K562 (cell line): ENCODE data around the gene LY6G5B. TPM values are rescaled to one million over a fixed set of nuclear protein-coding genes. Genes with fewer than 3 reads are reported as not detected.

ENCODE experiments used
- ARID2 ChIP-seq: fragments of 450-650 bp; IDR thresholded peaks from 2 replicates; pipeline ENCODE4 v1.6.1; 2017; ENCODE audit warnings: antibody characterized with exemption, mild to moderate bottlenecking
- E2F6 ChIP-seq, 2 experiments: IDR thresholded peaks; 2 replicates each; pipeline ENCODE4 v1.6.1; 2011; ENCODE audit warnings: borderline replicate concordance in 1 of 2, control low read depth in 1 of 2, low read depth in 1 of 2, low read length in 1 of 2, mild to moderate bottlenecking in 1 of 2, mixed read lengths in 1 of 2, moderate library complexity in 1 of 2; ENCODE audit not compliant: insufficient read depth in 1 of 2, insufficient read length in 1 of 2, poor library complexity in 1 of 2, severe bottlenecking in 1 of 2; ENCODE audit errors: extremely low read depth in 1 of 2
- MAFF ChIP-seq: IDR thresholded peaks from 2 replicates; pipeline ENCODE4 v1.6.1; 2012; ENCODE audit warnings: low read length, improper control_type of control experiment
- RCOR1 ChIP-seq, 2 experiments: IDR thresholded peaks; 2 replicates each; pipeline ENCODE4 v1.6.1; 2012; ENCODE audit warnings: low read depth in 2 of 2, low read length in 2 of 2, borderline replicate concordance in 1 of 2, improper control_type of control experiment in 1 of 2
- SAFB ChIP-seq: fragments of 200-400 bp; formaldehyde crosslinking; IDR thresholded peaks from 2 replicates; pipeline ENCODE4 v1.6.1; 2017; ENCODE audit warnings: low read depth, low read length, borderline replicate concordance
- SAFB2 ChIP-seq: fragments of 200-400 bp; formaldehyde crosslinking; IDR thresholded peaks from 2 replicates; pipeline ENCODE4 v1.6.1; 2018; ENCODE audit warnings: borderline replicate concordance, low read length, low read depth, moderate library complexity; ENCODE audit not compliant: severe bottlenecking
- SMAD2 ChIP-seq: fragments of 150-350 bp; IDR thresholded peaks from 2 replicates; pipeline ENCODE4 v1.6.1; 2014; ENCODE audit warnings: low read depth, mild to moderate bottlenecking, low read length
- SMARCA5 ChIP-seq: fragments of 450-650 bp; IDR thresholded peaks from 2 replicates; pipeline ENCODE4 v1.6.1; 2016
- SNIP1 ChIP-seq: fragments of 450-650 bp; IDR thresholded peaks from 2 replicates; pipeline ENCODE4 v1.7.1; 2017; ENCODE audit warnings: low read depth, mild to moderate bottlenecking
- ZC3H4 ChIP-seq: sonication (generic); formaldehyde crosslinking; IDR thresholded peaks from 2 replicates; pipeline ENCODE4 v1.9.0; 2021; ENCODE audit warnings: missing genetic modification reagents, borderline replicate concordance
- ZHX1 ChIP-seq: fragments of 150-350 bp; conservative IDR thresholded peaks from 2 replicates; pipeline ENCODE4 v1.6.1; 2014; ENCODE audit warnings: low read length
- ZNF232 ChIP-seq: sonication (generic); formaldehyde crosslinking; IDR thresholded peaks from 2 replicates; pipeline ENCODE4 v1.8.0; 2022; ENCODE audit warnings: mild to moderate bottlenecking, missing genetic modification reagents
- ZNF696 ChIP-seq: fragments of 250-450 bp; sonication (Bioruptor Pico); conservative IDR thresholded peaks from 2 replicates; pipeline ENCODE4 v1.4.0; 2020; ENCODE audit warnings: mild to moderate bottlenecking, moderate library complexity
- ZNF75A ChIP-seq: fragments of 450-650 bp; formaldehyde crosslinking; IDR thresholded peaks from 2 replicates; pipeline ENCODE4 v1.4.0; 2020; ENCODE audit warnings: mild to moderate bottlenecking
- polyA plus RNA-seq, 8 experiments: library from polyadenylated mRNA; depleted of rRNA in 4 of 8; stranded (reverse) in 5 of 8; unstranded in 3 of 8; fragments of >200 nt; fragmentation: Nextera tagmentation in 2 of 8; fragmentation: Illumina TruSeq in 1 of 8; extraction: Ambion mirVana in 2 of 8; extraction: Trizol in 1 of 8; gene quantifications; 2 replicates each; pipeline versions ENCODE4 v1.2.1 to v1.2.3, GENCODE V29; 2011 to 2014; ENCODE audit warnings: inconsistent platforms in 1 of 8, missing spikeins in 1 of 8
- total RNA-seq, 7 experiments: library from RNA; depleted of rRNA in 6 of 7; stranded (reverse); fragments of >200 nt in 6 of 7; fragmentation: Illumina TruSeq in 2 of 7; extraction: Trizol in 2 of 7; gene quantifications; 2 replicates each; pipeline versions ENCODE4 v1.2.1 to v1.2.3, GENCODE V29; 2011 to 2021; ENCODE audit warnings: low replicate concordance in 1 of 7

Gene LY6G5B
- total and polyA plus RNA-seq, 9 of the 15 experiments (the other 6 are each of a cell fraction or from before 2014, with no cell fraction given): 6.0 to 27.0 (median 7.5) TPM

GRCh38 chr6:31663126-31663960, 6.4 kb upstream of the LY6G5B start (continued):
- TF ChIP-seq ZHX1 (no peak), SMARCA5 (no peak), ZNF232 (CRISPR knock-in tag) (no peak), SAFB2 (no peak), RCOR1 (IDR thresholded peaks at IDR 0.05; ENCODE audit: borderline replicate concordance in 1 of 2, low read depth in 2 of 2, low read length in 2 of 2) (no peak), E2F6 (IDR thresholded peaks at IDR 0.05; ENCODE audit: borderline replicate concordance in 1 of 2, extremely low read depth in 1 of 2, insufficient read depth in 1 of 2, insufficient read length in 1 of 2, low read depth in 1 of 2, low read length in 1 of 2, poor library complexity in 1 of 2, severe bottlenecking in 1 of 2) (no peak), ZNF75A (no peak), MAFF (no peak), SMAD2 (no peak), ARID2 (no peak), ZNF696 (CRISPR knock-in tag) (0 out of 2 replicates have a peak, but pooled peaks have one; percentile 52), ZC3H4 (CRISPR knock-in tag) (no peak), SNIP1 (no peak), SAFB (no peak)
